ENCODE results near the gene IL17B. TPM values are rescaled to one million over a fixed set of nuclear protein-coding genes. Genes with fewer than 3 reads are reported as not detected.

The IL17B gene
- total and polyA plus RNA-seq, 9 of the 15 experiments (the other 6 are each of a cell fraction or from before 2014, with no cell fraction given) = 0.28 to 2.6 (median 0.53) TPM; not detected in 2

DNA sequence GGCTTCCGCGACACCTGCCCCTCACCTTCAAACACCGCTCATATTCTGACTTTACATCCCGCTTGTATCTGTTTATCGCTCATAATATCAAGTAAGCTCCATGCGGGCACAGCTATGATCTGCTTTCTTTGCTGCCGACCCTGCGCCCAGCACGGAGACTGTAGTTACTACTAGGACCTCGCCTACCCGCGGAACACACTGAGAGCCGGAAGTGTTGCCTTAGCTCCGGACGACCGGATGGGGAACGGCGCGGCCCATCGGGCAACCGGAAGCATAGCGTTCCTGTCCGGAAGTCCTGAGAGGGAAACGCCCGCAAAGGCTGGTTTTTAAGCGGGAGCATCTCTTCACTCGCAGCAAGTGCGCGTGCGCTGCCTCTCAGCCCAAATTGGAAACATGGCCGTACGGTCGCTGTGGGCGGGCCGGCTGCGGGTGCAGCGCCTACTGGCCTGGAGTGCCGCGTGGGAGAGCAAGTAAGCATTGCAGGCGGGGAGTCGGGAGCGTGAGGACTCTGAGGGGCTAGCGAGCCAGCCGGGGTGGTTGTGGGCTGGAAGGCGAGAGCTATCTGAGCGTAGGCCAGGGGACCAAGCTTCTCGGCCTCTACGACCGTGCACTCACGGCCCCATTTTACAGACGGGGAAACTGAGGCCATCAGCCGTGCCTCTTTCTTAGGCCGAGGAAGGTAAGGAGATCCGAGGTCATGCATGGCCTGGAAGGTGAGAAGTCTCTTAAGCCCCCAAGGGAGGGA lies 33.8 kb downstream of the IL17B start, which contains the start of gene GRPEL2 (continued):
- TF ChIP-seq, protein P1, sequence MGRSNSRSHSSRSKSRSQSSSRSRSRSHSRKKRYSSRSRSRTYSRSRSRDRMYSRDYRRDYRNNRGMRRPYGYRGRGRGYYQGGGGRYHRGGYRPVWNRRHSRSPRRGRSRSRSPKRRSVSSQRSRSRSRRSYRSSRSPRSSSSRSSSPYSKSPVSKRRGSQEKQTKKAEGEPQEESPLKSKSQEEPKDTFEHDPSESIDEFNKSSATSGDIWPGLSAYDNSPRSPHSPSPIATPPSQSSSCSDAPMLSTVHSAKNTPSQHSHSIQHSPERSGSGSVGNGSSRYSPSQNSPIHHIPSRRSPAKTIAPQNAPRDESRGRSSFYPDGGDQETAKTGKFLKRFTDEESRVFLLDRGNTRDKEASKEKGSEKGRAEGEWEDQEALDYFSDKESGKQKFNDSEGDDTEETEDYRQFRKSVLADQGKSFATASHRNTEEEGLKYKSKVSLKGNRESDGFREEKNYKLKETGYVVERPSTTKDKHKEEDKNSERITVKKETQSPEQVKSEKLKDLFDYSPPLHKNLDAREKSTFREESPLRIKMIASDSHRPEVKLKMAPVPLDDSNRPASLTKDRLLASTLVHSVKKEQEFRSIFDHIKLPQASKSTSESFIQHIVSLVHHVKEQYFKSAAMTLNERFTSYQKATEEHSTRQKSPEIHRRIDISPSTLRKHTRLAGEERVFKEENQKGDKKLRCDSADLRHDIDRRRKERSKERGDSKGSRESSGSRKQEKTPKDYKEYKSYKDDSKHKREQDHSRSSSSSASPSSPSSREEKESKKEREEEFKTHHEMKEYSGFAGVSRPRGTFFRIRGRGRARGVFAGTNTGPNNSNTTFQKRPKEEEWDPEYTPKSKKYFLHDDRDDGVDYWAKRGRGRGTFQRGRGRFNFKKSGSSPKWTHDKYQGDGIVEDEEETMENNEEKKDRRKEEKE (IDR thresholded peaks at IDR 0.05; ENCODE audit: borderline replicate concordance in 1 of 2, control insufficient read depth in 1 of 2, low read depth in 2 of 2, low read length in 1 of 2) = peak in 1 of 2 experiments; percentile 90; a peak in 1 of 4 replicates
- TF ChIP-seq, protein P2, sequence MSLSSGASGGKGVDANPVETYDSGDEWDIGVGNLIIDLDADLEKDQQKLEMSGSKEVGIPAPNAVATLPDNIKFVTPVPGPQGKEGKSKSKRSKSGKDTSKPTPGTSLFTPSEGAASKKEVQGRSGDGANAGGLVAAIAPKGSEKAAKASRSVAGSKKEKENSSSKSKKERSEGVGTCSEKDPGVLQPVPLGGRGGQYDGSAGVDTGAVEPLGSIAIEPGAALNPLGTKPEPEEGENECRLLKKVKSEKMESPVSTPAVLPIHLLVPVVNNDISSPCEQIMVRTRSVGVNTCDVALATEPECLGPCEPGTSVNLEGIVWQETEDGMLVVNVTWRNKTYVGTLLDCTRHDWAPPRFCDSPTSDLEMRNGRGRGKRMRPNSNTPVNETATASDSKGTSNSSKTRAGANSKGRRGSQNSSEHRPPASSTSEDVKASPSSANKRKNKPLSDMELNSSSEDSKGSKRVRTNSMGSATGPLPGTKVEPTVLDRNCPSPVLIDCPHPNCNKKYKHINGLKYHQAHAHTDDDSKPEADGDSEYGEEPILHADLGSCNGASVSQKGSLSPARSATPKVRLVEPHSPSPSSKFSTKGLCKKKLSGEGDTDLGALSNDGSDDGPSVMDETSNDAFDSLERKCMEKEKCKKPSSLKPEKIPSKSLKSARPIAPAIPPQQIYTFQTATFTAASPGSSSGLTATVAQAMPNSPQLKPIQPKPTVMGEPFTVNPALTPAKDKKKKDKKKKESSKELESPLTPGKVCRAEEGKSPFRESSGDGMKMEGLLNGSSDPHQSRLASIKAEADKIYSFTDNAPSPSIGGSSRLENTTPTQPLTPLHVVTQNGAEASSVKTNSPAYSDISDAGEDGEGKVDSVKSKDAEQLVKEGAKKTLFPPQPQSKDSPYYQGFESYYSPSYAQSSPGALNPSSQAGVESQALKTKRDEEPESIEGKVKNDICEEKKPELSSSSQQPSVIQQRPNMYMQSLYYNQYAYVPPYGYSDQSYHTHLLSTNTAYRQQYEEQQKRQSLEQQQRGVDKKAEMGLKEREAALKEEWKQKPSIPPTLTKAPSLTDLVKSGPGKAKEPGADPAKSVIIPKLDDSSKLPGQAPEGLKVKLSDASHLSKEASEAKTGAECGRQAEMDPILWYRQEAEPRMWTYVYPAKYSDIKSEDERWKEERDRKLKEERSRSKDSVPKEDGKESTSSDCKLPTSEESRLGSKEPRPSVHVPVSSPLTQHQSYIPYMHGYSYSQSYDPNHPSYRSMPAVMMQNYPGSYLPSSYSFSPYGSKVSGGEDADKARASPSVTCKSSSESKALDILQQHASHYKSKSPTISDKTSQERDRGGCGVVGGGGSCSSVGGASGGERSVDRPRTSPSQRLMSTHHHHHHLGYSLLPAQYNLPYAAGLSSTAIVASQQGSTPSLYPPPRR (CRISPR knock-in tag; IDR thresholded peaks at IDR 0.05; ENCODE audit: borderline replicate concordance) = 0 out of 2 replicates have a peak, but pooled peaks have one; percentile 48
- TF ChIP-seq, protein P3, sequence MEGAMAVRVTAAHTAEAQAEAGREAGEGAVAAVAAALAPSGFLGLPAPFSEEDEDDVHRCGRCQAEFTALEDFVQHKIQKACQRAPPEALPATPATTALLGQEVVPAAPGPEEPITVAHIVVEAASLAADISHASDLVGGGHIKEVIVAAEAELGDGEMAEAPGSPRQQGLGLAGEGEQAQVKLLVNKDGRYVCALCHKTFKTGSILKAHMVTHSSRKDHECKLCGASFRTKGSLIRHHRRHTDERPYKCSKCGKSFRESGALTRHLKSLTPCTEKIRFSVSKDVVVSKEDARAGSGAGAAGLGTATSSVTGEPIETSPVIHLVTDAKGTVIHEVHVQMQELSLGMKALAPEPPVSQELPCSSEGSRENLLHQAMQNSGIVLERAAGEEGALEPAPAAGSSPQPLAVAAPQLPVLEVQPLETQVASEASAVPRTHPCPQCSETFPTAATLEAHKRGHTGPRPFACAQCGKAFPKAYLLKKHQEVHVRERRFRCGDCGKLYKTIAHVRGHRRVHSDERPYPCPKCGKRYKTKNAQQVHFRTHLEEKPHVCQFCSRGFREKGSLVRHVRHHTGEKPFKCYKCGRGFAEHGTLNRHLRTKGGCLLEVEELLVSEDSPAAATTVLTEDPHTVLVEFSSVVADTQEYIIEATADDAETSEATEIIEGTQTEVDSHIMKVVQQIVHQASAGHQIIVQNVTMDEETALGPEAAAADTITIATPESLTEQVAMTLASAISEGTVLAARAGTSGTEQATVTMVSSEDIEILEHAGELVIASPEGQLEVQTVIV (CRISPR knock-in tag; IDR thresholded peaks at IDR 0.05; ENCODE audit: borderline replicate concordance) = no peak
- TF ChIP-seq ZNF224 (CRISPR knock-in tag; IDR thresholded peaks at IDR 0.05) = no peak
- peak; percentile 22; the same call in 1 of the 2 replicates for TF ChIP-seq E2F3 (CRISPR knock-in tag; IDR thresholded peaks at IDR 0.05)
- 0 out of 2 replicates have a peak, but pooled peaks have one; percentile 16 for TF ChIP-seq SREBF1 (IDR thresholded peaks at IDR 0.05; ENCODE audit: borderline replicate concordance, low read depth, low read length)
- TF ChIP-seq TOE1 (IDR thresholded peaks at IDR 0.05; ENCODE audit: borderline replicate concordance) = peak; percentile 22; the same call in 1 of the 2 replicates
- TF ChIP-seq TOE1 (CRISPR knock-in tag; IDR thresholded peaks at IDR 0.05; ENCODE audit: borderline replicate concordance, low read depth) = peak; percentile 78; the same call in 1 of the 2 replicates
- TF ChIP-seq LEF1 (IDR thresholded peaks at IDR 0.05) = peak; percentile 36; the same call in 1 of the 2 replicates
- 0 out of 2 replicates have a peak, but pooled peaks have one; percentile 15 for TF ChIP-seq ZNF143 (CRISPR knock-in tag; IDR thresholded peaks at IDR 0.05)
- TF ChIP-seq NCOR1 (IDR thresholded peaks at IDR 0.05) = no peak
- TF ChIP-seq KLF13 (tag; IDR thresholded peaks at IDR 0.05; ENCODE audit: borderline replicate concordance, low read depth) = peak; percentile 82; the same call in 1 of the 2 replicates
- peak; percentile 57; the same call in 1 of the 2 replicates for TF ChIP-seq POLR2AphosphoS2 (IDR thresholded peaks at IDR 0.05; ENCODE audit: low read length)
- TF ChIP-seq PHF20 (IDR thresholded peaks at IDR 0.05; ENCODE audit: partially characterized antibody) = peak; percentile 93
- TF ChIP-seq FOXK2 (conservative IDR thresholded peaks at IDR 0.05 in 1 of 2, IDR thresholded peaks at IDR 0.05 in 1 of 2; ENCODE audit: low read depth in 2 of 2) = peak; percentile 96 to 98

Measured in K562 (cell line).